Epithelial cell of esophagus (primary cell): ENCODE measurements around the gene NFIA.
A peak's percentile ranks its signal among the peaks of the same experiment; 100 is the strongest.

Source experiments
- DNase-seq: peaks from one replicate; pipeline ENCODE4 v3.0.0; 2010; ENCODE audit warnings: low read depth
- H3K4me3 ChIP-seq: 2 replicates; pipeline ENCODE4 v1.5.1; 2011; ENCODE audit warnings: mild to moderate bottlenecking, low read length, control low read depth
- TF ChIP-seq, protein P1 (sequence below): IDR thresholded peaks from 2 replicates; pipeline ENCODE4 v1.5.1; 2011; ENCODE audit warnings: low read depth, mild to moderate bottlenecking, low read length, control low read depth, inconsistent platforms; ENCODE audit not compliant: insufficient read depth; ENCODE audit errors: missing control alignments

The NFIA gene

DNA sequence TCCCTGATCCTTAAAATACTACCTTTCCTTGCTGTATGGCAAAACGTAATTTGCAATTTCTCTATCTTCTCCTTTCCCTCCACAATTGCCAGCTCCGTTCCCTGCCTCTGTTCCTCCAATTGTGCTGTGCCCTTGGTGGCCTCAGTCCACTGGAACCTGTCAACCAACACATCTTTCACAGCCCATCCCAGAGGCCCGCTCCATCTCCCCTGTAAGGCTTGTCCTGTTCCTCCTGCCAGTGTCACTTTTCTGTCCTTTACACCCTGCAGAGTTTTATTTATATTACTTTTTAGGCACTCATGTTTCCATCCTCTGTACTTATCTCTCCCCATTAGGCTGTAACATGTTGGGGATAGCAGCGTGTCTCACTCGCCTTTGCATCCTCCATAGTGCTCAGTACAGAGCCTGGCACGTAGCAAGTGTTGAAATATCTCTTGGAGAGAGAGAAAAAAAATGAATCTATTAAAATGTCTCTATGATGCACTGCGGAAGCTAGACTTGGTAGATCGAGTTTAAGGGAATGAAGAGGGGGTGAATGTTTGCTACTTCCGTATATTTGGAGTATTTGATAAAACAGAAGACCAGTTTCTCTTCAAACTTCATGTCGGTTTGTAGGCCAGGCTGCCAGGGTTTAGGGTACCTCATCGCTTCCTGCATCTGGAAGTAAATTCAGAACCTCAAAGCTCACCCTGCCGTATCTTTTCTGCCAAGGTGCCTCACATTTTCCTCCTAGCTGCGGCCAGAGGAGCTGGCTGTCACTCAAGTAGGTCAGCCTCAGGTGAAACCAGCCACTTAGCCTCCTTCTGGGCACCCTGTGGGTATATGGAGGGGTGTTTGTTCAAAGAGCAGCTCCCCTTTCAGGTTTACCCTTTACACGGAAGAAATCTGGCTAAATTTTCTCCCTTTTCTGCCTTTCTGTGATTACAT, 338.8 kb downstream of the NFIA start:
- no peak for DNase-seq
- H3K4me3 ChIP-seq = no peak overlapping the region
- TF ChIP-seq, protein P1, sequence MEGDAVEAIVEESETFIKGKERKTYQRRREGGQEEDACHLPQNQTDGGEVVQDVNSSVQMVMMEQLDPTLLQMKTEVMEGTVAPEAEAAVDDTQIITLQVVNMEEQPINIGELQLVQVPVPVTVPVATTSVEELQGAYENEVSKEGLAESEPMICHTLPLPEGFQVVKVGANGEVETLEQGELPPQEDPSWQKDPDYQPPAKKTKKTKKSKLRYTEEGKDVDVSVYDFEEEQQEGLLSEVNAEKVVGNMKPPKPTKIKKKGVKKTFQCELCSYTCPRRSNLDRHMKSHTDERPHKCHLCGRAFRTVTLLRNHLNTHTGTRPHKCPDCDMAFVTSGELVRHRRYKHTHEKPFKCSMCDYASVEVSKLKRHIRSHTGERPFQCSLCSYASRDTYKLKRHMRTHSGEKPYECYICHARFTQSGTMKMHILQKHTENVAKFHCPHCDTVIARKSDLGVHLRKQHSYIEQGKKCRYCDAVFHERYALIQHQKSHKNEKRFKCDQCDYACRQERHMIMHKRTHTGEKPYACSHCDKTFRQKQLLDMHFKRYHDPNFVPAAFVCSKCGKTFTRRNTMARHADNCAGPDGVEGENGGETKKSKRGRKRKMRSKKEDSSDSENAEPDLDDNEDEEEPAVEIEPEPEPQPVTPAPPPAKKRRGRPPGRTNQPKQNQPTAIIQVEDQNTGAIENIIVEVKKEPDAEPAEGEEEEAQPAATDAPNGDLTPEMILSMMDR = no peak

DNA sequence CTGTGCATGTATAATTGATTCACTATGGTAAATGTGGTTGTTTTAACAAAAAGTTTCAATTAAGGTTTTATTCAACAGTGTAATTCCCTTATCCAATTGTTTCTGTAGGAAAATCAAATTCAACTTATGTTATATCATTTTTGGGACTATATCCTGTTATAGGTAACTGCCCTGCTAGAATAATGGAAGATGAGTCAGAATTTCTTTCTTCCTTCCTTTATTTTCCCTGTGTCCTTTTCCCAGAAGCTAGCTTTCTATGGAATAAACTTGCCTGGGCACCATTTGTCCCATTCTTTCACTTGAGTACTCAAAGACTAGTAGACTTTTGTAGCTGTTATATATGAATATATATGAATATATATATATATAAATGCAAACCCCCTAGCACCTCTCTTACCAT, 341.3 kb downstream of the NFIA start:
- DNase-seq = no peak
- TF ChIP-seq, protein P1 = no peak
- no peak overlapping the region for H3K4me3 ChIP-seq

DNA sequence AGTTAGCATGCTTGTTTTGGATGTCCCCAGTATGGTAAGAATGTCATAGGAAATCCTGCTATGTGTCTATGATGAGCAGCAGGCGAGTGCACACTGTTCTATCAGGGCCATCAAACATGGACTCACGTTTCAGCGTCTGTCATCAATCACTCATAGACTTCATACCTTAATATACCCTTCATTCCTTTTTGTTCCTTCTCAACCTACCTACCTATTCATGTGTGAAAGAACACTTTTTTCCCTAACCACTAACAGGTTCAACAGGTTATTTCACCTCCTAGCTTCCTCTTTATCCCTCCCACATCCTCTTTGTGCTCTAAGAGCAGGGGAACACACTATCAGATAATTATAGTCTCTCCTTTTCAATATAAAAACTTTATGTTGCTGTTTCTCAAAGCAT, 342.0 kb downstream of the NFIA start:
- TF ChIP-seq, protein P1 = no peak
- no peak overlapping the region for H3K4me3 ChIP-seq
- DNase-seq = peak; percentile 86

DNA sequence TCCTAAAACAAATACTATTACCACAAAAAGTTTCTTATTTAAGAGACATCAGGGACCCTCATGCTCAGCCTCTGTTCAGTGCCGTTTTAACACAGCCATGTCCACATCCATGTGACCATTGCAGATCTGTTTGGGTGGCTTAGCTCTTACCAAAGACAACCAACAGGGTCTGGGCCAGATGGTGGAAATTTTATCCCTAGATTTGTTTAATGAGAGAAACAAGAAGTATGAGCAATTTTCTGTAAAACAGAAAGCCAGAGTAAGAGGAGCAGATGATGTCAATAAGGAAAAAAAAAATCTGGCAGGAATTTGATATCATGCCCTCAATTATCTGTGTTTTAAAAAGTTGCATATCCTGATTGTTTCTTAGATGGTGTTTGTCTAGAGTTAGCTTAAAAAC, 342.7 kb downstream of the NFIA start:
- TF ChIP-seq, protein P1 = no peak
- no peak for DNase-seq
- no peak overlapping the region for H3K4me3 ChIP-seq

DNA sequence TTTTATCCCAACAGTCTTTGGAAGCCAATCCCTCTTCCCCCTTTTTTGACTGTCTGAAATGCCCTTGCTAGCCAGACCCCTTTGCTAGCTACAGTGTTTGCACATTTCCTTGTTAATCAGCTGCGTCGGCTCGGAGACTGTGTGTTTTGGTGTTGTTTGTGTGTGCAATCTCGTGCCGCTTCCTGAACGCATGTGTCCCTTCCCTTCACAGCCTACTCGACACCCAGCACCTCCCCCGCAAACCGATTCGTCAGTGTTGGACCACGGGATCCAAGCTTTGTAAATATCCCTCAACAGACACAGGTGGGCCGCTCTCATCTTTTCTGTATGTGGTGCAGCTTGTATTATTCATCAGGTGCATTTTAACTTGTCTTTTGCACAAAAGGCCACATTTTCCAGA, 343.9 kb downstream of the NFIA start:
- H3K4me3 ChIP-seq = no peak overlapping the region
- TF ChIP-seq, protein P1 = no peak
- DNase-seq = no peak

DNA sequence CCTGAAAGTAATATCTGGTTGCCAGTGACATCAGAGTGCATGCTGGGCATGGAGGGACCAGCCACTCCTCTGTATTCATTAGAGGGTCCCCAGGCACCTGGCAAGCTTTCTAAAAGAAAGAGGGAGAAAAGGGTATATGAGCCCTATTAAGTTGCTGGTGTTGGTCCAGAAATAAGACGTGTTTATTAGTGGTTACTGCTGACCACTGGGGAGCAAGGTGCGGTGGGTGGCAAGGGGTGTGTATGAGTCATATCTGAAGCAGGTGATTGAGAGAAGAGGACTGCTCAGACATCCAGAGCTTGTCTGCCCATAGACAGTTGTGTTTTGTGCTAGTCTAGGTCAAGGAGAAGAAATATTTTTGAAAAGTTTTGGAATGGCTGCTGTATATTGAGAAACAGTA, 344.5 kb downstream of the NFIA start:
- no peak for DNase-seq
- TF ChIP-seq, protein P1 = no peak
- no peak overlapping the region for H3K4me3 ChIP-seq

DNA sequence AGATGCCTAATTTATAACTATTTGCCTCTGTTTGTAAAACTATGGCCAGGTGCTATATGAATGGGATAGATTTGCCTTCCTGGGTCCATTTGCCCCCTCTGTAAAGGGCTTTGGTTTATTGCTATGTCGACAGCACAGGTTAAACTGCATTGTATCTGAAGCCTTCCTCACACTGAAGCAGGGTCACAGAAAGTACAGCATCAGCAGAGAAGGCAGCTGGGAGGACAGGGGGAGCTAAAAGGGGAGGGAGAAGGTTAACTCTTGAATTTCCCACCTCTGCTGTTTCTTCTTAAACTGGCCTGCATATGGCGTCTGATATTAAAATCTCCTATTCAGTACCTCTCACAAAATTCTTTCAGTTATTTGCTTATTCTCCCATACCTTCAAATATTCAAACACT, 345.1 kb downstream of the NFIA start:
- TF ChIP-seq, protein P1 = no peak
- DNase-seq = no peak
- H3K4me3 ChIP-seq = no peak overlapping the region
